ENCODE results near the gene RPL13.
A peak's percentile ranks its signal among the peaks of the same experiment; 100 is the strongest.

RPL13 gene

DNA sequence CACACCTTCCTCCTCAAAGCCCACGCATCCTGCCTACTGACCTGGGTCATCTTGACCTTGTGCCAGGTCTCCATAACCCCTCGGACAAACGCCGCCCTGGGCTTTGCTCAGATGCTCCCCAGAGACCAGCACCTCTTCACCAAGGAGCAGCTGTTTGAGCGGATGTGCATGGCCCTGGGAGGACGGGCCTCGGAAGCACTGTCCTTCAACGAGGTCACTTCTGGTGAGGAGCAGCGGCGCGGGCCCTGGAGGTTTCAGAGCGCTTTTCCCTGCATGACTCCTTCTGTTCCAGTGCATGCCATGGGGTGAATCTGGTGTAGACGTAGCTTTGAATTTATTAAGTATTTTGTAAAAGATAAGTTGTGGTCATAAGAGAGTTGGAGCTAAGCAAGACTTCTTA lies 7.6 kb upstream of the RPL13 start:
- Mint-ChIP-seq H3K27ac (no peak overlapping the region), H3K4me3 (no peak overlapping the region), H3K4me1 (peaks cover 46% of the 10 kb centered on the region), H3K27me3 (no peaks in the 10 kb centered on the region), H3K9me3 (no peaks in the 10 kb centered on the region)
- ATAC-seq (no peak), DNase-seq (no peak)

DNA sequence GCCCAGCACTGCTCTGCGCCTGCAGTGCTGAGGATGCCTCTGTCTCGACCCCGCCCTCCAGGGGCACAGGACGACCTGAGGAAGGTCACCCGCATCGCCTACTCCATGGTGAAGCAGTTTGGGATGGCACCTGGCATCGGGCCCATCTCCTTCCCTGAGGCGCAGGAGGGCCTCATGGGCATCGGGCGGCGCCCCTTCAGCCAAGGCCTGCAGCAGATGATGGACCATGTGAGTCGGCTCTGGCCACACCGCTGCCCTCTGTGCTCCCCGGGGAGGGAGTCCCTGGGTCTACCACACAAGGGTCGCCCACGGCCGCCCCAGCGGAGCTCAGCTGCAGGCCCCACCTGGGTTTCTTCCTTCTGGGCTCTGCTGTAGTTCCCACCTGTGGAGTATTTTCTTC lies 6.7 kb upstream of the RPL13 start:
- H3K27ac Mint-ChIP-seq = no peak overlapping the region
- peaks cover 41% of the 10 kb centered on the region for H3K4me1 Mint-ChIP-seq
- ATAC-seq = no peak
- no peaks in the 10 kb centered on the region for H3K27me3 Mint-ChIP-seq
- no peaks in the 10 kb centered on the region for H3K9me3 Mint-ChIP-seq
- no peak overlapping the region for H3K4me3 Mint-ChIP-seq
- DNase-seq = no peak

- Mint-ChIP-seq H3K9me3 (no peaks in the 10 kb centered on the region), H3K27ac (no peak overlapping the region), H3K4me1 (peaks cover 38% of the 10 kb centered on the region), H3K27me3 (no peaks in the 10 kb centered on the region), H3K4me3 (no peak overlapping the region)
- ATAC-seq (no peak), DNase-seq (no peak)
Observed at GRCh38 chr16:89554343-89554742, 6.1 kb upstream of the RPL13 start.

GRCh38 chr16:89555265-89555664 lies 5.2 kb upstream of the RPL13 start:
- ATAC-seq = no peak
- Mint-ChIP-seq H3K27ac (no peak overlapping the region), H3K4me3 (no peak overlapping the region), H3K27me3 (no peaks in the 10 kb centered on the region), H3K4me1 (peaks cover 35% of the 10 kb centered on the region), H3K9me3 (no peaks in the 10 kb centered on the region)
- no peak for DNase-seq

DNA sequence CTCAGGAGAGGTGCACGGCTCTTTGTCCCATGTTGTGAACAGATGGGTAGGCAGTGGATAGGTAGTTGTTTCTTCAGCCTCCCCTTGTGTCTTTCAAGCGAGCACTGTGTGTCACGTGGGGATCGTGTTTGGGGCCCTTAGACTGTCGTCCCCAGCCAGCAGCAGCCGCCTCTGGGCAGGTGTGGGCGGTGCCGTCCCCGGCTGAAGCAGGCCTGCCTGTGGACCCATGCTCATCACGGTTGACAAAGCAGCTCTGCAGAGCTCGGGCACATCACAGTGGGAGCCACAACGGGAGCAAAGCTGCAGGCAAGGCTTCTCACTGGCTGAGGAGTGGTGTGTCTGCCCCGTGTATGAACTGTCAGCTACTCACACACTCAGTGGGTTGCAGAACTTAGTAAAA lies 4.7 kb upstream of the RPL13 start:
- Mint-ChIP-seq H3K4me3 (no peak overlapping the region), H3K27ac (no peak overlapping the region), H3K9me3 (no peaks in the 10 kb centered on the region), H3K27me3 (no peaks in the 10 kb centered on the region), H3K4me1 (peaks cover 30% of the 10 kb centered on the region)
- DNase-seq (no peak), ATAC-seq (no peak)

GRCh38 chr16:89556750-89557689 lies 3.5 kb upstream of the RPL13 start:
- no peaks in the 10 kb centered on the region for H3K9me3 Mint-ChIP-seq
- H3K27me3 Mint-ChIP-seq = no peaks in the 10 kb centered on the region
- peak; percentile 80 for DNase-seq
- ATAC-seq = peak; percentile 71
- H3K27ac Mint-ChIP-seq = peak overlapping the region in 1 of 2 donors; percentile 48
- no peak overlapping the region for H3K4me3 Mint-ChIP-seq
- peaks cover 33% of the 10 kb centered on the region for H3K4me1 Mint-ChIP-seq

DNA sequence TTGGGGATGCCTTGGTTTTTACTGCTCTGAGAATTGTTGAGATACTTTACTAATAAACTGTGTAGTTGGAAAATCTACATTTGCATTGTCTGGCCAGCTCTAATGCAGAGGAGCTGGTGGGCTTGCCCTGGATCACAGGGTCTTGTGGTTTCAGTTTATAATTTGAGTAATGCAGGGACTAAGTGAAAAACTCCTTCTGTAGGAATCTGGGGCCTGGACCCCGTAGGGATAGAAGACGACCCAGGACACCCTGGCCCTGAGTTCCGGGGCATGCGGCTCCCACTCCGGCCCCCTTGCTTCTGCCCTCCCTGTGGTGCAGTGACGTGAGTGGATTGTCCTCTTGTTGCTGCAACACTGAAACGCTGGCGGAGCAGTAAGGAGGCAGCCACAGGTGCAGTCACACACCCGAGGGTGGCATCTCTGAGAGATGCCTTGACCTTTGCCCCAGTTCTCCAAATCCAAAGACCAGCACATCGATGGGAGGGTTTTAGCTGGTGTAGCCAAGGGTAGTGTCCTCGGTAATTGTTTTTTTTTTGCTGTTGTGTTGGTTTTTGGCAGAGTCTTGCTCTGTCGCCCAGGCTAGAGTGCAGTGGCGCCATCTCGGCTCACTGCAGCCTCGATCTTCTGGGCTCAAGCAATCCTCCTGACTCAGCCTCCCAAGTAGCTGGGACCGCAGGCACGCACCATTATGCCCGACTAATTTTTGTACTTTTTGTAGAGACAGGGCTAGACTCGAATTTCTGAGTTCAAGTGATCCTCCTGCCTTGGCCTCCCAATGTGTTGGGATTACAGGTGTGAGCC lies 2.6 kb upstream of the RPL13 start:
- no peak for DNase-seq
- Mint-ChIP-seq H3K9me3 (no peaks in the 10 kb centered on the region), H3K4me3 (no peak overlapping the region), H3K27me3 (no peaks in the 10 kb centered on the region), H3K4me1 (peaks cover 41% of the 10 kb centered on the region), H3K27ac (no peak overlapping the region)
- ATAC-seq = no peak

DNA sequence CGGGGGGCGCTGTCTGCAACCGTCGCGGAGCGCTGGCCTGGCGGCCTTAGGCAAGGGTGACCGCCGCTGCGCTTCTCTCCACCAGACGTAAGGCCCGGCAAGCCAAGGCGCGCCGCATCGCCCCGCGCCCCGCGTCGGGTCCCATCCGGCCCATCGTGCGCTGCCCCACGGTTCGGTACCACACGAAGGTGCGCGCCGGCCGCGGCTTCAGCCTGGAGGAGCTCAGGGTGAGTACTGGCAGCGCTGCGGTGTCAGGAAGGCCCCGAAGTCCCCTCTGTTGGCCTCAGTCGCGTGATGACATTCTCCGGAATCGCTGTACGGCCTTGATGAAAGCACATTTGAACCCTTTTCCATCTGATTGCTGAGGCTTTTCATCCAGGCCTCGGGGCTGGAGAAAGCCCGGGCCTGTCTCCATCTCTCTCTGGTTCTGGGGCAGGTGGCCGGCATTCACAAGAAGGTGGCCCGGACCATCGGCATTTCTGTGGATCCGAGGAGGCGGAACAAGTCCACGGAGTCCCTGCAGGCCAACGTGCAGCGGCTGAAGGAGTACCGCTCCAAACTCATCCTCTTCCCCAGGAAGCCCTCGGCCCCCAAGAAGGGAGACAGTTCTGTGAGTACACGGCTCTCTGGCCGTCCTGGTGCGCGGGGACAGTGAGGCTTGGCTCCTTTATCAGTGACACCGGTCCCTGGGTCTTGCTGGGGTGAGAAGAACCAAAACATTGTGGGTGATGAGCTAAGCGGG lies 831 bp downstream of the RPL13 start:
- Mint-ChIP-seq H3K9me3 (no peaks in the 10 kb centered on the region), H3K27me3 (no peaks in the 10 kb centered on the region), H3K4me1 (peaks cover 76% of the 10 kb centered on the region), H3K27ac (peak overlapping the region; percentile 92 to 98), H3K4me3 (peak overlapping the region; percentile 86 to 87)
- DNase-seq (no peak), ATAC-seq (no peak)

GRCh38 chr16:89561884-89562599 lies 1.6 kb downstream of the RPL13 start:
- Mint-ChIP-seq H3K27ac (peak overlapping the region; percentile 92 to 98), H3K27me3 (no peaks in the 10 kb centered on the region), H3K9me3 (no peaks in the 10 kb centered on the region), H3K4me3 (peak overlapping the region; percentile 86 to 87), H3K4me1 (peaks cover 73% of the 10 kb centered on the region)
- DNase-seq (no peak), ATAC-seq (no peak)

DNA sequence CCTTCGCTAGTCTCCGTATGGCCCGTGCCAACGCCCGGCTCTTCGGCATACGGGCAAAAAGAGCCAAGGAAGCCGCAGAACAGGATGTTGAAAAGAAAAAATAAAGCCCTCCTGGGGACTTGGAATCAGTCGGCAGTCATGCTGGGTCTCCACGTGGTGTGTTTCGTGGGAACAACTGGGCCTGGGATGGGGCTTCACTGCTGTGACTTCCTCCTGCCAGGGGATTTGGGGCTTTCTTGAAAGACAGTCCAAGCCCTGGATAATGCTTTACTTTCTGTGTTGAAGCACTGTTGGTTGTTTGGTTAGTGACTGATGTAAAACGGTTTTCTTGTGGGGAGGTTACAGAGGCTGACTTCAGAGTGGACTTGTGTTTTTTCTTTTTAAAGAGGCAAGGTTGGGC lies 2.5 kb downstream of the RPL13 start:
- Mint-ChIP-seq H3K27me3 (no peaks in the 10 kb centered on the region), H3K4me1 (peaks cover 64% of the 10 kb centered on the region), H3K4me3 (peak overlapping the region; percentile 86 to 87), H3K9me3 (no peaks in the 10 kb centered on the region), H3K27ac (peak overlapping the region in 1 of 2 donors; percentile 92)
- no peak for ATAC-seq
- DNase-seq = no peak

DNA sequence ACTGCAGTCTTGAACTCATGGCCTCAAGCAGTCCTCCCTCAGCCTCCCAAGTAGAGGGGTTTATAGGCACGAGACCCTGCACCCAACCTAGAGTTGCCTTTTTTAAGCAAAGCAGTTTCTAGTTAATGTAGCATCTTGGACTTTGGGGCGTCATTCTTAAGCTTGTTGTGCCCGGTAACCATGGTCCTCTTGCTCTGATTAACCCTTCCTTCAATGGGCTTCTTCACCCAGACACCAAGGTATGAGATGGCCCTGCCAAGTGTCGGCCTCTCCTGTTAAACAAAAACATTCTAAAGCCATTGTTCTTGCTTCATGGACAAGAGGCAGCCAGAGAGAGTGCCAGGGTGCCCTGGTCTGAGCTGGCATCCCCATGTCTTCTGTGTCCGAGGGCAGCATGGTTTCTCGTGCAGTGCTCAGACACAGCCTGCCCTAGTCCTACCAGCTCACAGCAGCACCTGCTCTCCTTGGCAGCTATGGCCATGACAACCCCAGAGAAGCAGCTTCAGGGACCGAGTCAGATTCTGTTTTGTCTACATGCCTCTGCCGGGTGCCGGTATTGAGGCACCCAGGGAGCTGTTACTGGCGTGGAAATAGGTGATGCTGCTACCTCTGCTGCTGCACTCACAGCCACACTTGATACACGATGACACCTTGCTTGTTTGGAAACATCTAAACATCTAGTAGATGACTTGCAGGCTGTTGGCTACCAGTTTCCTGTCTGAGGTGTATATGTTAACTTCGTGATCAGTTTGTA lies 3.3 kb downstream of the RPL13 start:
- DNase-seq = no peak
- Mint-ChIP-seq H3K9me3 (no peaks in the 10 kb centered on the region), H3K27ac (peak overlapping the region in 1 of 2 donors; percentile 59), H3K4me1 (peaks cover 62% of the 10 kb centered on the region), H3K4me3 (peak overlapping the region; percentile 51 to 74), H3K27me3 (no peaks in the 10 kb centered on the region)
- ATAC-seq = no peak

DNA sequence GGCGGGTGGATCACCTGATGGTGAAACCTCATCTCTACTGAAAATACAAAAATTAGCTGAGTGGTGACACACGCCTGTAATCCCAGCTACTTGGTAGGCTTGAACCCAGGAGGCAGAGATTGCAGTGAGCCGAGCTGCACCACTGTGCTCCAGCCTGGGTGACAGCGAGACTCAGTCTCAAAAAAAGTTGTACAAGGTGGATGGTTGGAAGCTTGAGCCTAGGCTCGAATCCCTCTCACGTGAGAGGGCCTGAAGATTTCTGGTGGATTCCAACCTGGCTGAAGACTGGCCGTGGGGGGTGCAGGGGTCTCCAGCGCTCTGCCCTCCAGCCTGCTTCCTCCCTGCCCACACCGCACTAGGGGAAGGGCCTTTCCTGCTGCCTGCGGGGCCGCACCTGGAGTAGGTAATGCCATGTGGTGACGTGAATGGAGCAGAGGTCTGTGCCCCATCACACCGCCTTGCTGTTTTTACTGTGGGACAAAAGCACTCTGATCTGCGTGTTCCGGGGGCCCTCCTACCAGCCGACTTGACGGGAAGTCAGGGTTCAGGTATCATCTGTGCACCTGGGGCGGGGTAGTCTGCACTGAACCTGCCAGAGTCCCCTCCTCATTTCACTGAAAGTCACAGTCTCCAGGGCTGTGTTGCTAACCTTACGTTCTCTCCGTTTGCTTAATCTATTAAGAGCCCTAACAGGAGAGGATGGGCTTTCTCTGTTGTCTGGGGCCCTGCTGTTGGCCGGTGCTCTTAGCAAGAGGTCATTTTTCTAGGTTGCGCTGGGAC lies 4.2 kb downstream of the RPL13 start:
- H3K4me1 Mint-ChIP-seq = peaks cover 55% of the 10 kb centered on the region
- H3K27me3 Mint-ChIP-seq = no peaks in the 10 kb centered on the region
- no peak for ATAC-seq
- H3K4me3 Mint-ChIP-seq = peak overlapping the region; percentile 51 to 74
- no peak for DNase-seq
- H3K9me3 Mint-ChIP-seq = no peaks in the 10 kb centered on the region
- peak overlapping the region in 1 of 2 donors; percentile 71 for H3K27ac Mint-ChIP-seq

DNA sequence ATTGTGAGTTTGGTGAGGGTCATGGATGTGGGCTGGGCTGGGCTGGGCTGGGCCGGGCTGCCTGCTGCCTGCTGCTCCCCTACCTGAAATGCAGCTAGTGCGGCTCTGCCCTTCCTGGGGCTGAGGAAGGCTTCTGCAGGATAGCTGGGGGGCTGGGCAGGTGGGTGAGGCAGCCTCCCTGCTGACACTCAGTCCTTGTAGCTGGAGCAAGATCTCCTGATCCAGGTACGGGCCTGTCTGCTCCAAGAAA lies 4.7 kb downstream of the RPL13 start:
- no peaks in the 10 kb centered on the region for H3K9me3 Mint-ChIP-seq
- H3K4me1 Mint-ChIP-seq = peaks cover 52% of the 10 kb centered on the region
- DNase-seq = no peak
- H3K4me3 Mint-ChIP-seq = peak overlapping the region; percentile 51 to 74
- H3K27ac Mint-ChIP-seq = peak overlapping the region in 1 of 2 donors; percentile 71
- no peak for ATAC-seq
- peaks cover 4% of the 10 kb centered on the region for H3K27me3 Mint-ChIP-seq

Data from stimulated activated naive CD8-positive, alpha-beta T cell treated with anti-CD3 and anti-CD28 coated beads, Interleukin-15, amount 100 ng/mL, for 72 hours (primary cell).